HCT116 (cell line): ENCODE measurements around the gene PSME3IP1. TPM values are rescaled to one million over a fixed set of nuclear protein-coding genes. Genes with fewer than 3 reads are reported as not detected.
"Not testable (repeated sequence)": the region's sequence is repeated elsewhere in the genome, so short reads cannot be mapped to it uniquely, and the experiment has no call there.

Experiments
- ATAC-seq: fragments of 200-7000 bp; cut with Tn5 transposase; 2 replicates; pipeline ENCODE4 v1.9.1; 2020; ENCODE audit warnings: mild to moderate bottlenecking, moderate library complexity
- BruUV-seq: library from RNA; stranded (reverse); fragments of 400-500 nt; replicated peaks from 2 replicates; lab custom pipeline; 2021; lab: Mats Ljungman, UMichigan
- CTCF ChIA-PET: fragments of 300-600 bp; sonication (Branson Sonifier 250); formaldehyde crosslinking; loops from one replicate; lab custom pipeline; 2021; ENCODE audit warnings: antibody characterized with exemption; lab: Charles Lee
- POLR2A ChIA-PET: fragments of 300-600, 350-600 bp; sonication (Branson Sonifier 250); formaldehyde crosslinking; loops from one replicate; lab custom pipeline; 2021; ENCODE audit warnings: antibody characterized with exemption; lab: Charles Lee
- RAD21 ChIA-PET, 2 experiments: fragments of 300-600 bp; sonication (Branson Sonifier 250); formaldehyde crosslinking; loops; one replicate each; lab custom pipeline; 2023; ENCODE audit warnings: low total read pairs in 2 of 2; ENCODE audit not compliant: uncharacterized antibody in 2 of 2, unreplicated experiment in 2 of 2, low non-redundant PET in 1 of 2; lab: Charles Lee
- DNase-seq: peaks from one replicate; pipeline ENCODE4 v3.0.0-alpha.2; 2010; ENCODE audit warnings: low read depth, low spot score
- H2AFZ ChIP-seq: fragments of 200-600 bp; shearing (Covaris generic), sonication (generic); 2 replicates; pipeline ENCODE4 v1.6.1; 2017; ENCODE audit warnings: low read depth, mixed run types, mixed read lengths, antibody characterized with exemption, low read length; ENCODE audit not compliant: poor library complexity, severe bottlenecking
- H3K27ac ChIP-seq: 2 replicates; pipeline ENCODE4 v1.5.1; 2012; ENCODE audit warnings: low read depth, low read length
- H3K27me3 ChIP-seq: fragments of 200-600 bp; sonication (generic); 2 replicates; pipeline ENCODE4 v1.6.1; 2016; ENCODE audit warnings: mixed run types, low read length, mixed read lengths; ENCODE audit not compliant: insufficient read depth
- H3K36me3 ChIP-seq, 2 experiments: fragments of 200-500 bp in 1 of 2; fragments of 200-600 bp in 1 of 2; sonication (Bioruptor generic) in 1 of 2; sonication (generic) in 1 of 2; 2 replicates each; pipeline versions ENCODE4 v1.5.1 to v1.6.1; 2014 to 2016; ENCODE audit warnings: low read length in 2 of 2, inconsistent platforms in 1 of 2, mixed read lengths in 1 of 2, mixed run types in 1 of 2; ENCODE audit not compliant: insufficient read depth in 2 of 2, control insufficient read depth in 1 of 2
- H3K4me1 ChIP-seq, 2 experiments: fragments of 200-600 bp in 1 of 2; sonication (generic) in 1 of 2; 2 replicates each; pipeline versions ENCODE4 v1.5.1 to v1.6.1; 2012 to 2017; ENCODE audit warnings: low read length in 2 of 2, inconsistent platforms in 1 of 2, mild to moderate bottlenecking in 1 of 2, mixed read lengths in 1 of 2, mixed run types in 1 of 2, moderate library complexity in 1 of 2; ENCODE audit not compliant: insufficient read depth in 2 of 2, control insufficient read depth in 1 of 2
- H3K4me2 ChIP-seq: fragments of 200-600 bp; sonication (generic); 2 replicates; pipeline ENCODE4 v1.6.1; 2017; ENCODE audit warnings: mixed run types, low read length, mixed read lengths
- H3K4me3 ChIP-seq, 2 experiments: fragments of 200-600 bp in 1 of 2; sonication (generic) in 1 of 2; replicated peaks in 1 of 2; 2 replicates each; pipeline ENCODE4 v1.5.1; 2011 to 2016; ENCODE audit warnings: low read length in 2 of 2, control low read depth in 1 of 2, low read depth in 1 of 2, mild to moderate bottlenecking in 1 of 2, mixed read lengths in 1 of 2, mixed run types in 1 of 2
- H3K79me2 ChIP-seq: fragments of 200-600 bp; sonication (generic); 2 replicates; pipeline ENCODE4 v1.6.1; 2017; ENCODE audit warnings: mild to moderate bottlenecking, mixed run types, low read length, moderate library complexity, mixed read lengths; ENCODE audit not compliant: insufficient read depth
- H3K9ac ChIP-seq: fragments of 200-600 bp; sonication (generic); 2 replicates; pipeline ENCODE4 v1.6.1; 2016; ENCODE audit warnings: low read length, mixed read lengths
- H3K9me2 ChIP-seq: fragments of 200-600 bp; sonication (generic), shearing (Covaris generic); 2 replicates; pipeline ENCODE4 v1.6.1; 2017; ENCODE audit warnings: mixed run types, mild to moderate bottlenecking, moderate library complexity; ENCODE audit not compliant: insufficient read depth
- H3K9me3 ChIP-seq, 2 experiments: fragments of 200-500 bp in 1 of 2; fragments of 200-600 bp in 1 of 2; sonication (Bioruptor generic) in 1 of 2; sonication (generic) in 1 of 2; 2 replicates each; pipeline ENCODE4 v1.6.1; 2014 to 2017; ENCODE audit warnings: low read length in 2 of 2, mixed read lengths in 2 of 2, inconsistent platforms in 1 of 2, low read depth in 1 of 2, mild to moderate bottlenecking in 1 of 2, mixed run types in 1 of 2, moderate library complexity in 1 of 2; ENCODE audit not compliant: control insufficient read depth in 1 of 2, insufficient read depth in 1 of 2
- H4K20me1 ChIP-seq: fragments of 200-600 bp; sonication (generic), shearing (Covaris generic); 2 replicates; pipeline ENCODE4 v1.6.1; 2017; ENCODE audit warnings: mixed run types, mild to moderate bottlenecking, moderate library complexity; ENCODE audit not compliant: insufficient read depth
- CEBPB ChIP-seq: IDR thresholded peaks from 2 replicates; pipeline ENCODE4 v1.6.1; 2012; ENCODE audit warnings: low read depth
- POLR2A ChIP-seq: IDR thresholded peaks from 2 replicates; pipeline ENCODE4 v1.7.0; 2011; ENCODE audit warnings: borderline replicate concordance; ENCODE audit not compliant: insufficient read depth, insufficient read length; ENCODE audit errors: extremely low read depth
- POLR2AphosphoS5 ChIP-seq: IDR thresholded peaks from 2 replicates; pipeline ENCODE4 v1.6.1; 2011; ENCODE audit warnings: mild to moderate bottlenecking, low read depth, low read length, moderate library complexity
- RAD21 ChIP-seq: IDR thresholded peaks from 2 replicates; pipeline ENCODE4 v1.6.1; 2012; ENCODE audit warnings: low read depth, mild to moderate bottlenecking
- SP1 ChIP-seq: IDR thresholded peaks from 2 replicates; pipeline ENCODE4 v1.6.1; 2012; ENCODE audit warnings: low read depth
- SRF ChIP-seq: IDR thresholded peaks from 2 replicates; pipeline ENCODE4 v1.6.1; 2012; ENCODE audit warnings: low read depth
- YY1 ChIP-seq: IDR thresholded peaks from 2 replicates; pipeline ENCODE4 v1.6.1; 2011; ENCODE audit warnings: low read length, low read depth, moderate library complexity, mild to moderate bottlenecking; ENCODE audit not compliant: insufficient replicate concordance; ENCODE audit errors: extremely low read depth
- ZNF274 ChIP-seq: fragments of 200-500 bp; sonication (Bioruptor generic); IDR thresholded peaks from 2 replicates; pipeline ENCODE4 v1.6.1; 2014; ENCODE audit warnings: mild to moderate bottlenecking, low read depth, low read length, inconsistent platforms
- intact Hi-C: fragments of 100-400 bp; cut with micrococcal nuclease; formaldehyde crosslinking; loops from 2 replicates; pipeline ENCODE4 v1.10.0; 2022
- total RNA-seq: library from RNA; stranded (reverse); gene quantifications from one replicate; pipeline ENCODE4 v1.2.1, GENCODE V29; 2021; ENCODE audit not compliant: unreplicated experiment
- TF ChIP-seq, protein P1 (sequence below): IDR thresholded peaks from 2 replicates; pipeline ENCODE4 v1.6.1; 2012

The PSME3IP1 gene
- total RNA-seq, 1 experiment from 2014 or later: 88.5 TPM

- no peaks in the 10 kb centered on the region for H3K9me2 ChIP-seq
- ChIA-PET POLR2A (no interaction called here), CTCF (no interaction called here), RAD21 (no interaction called here)
- H3K27me3 ChIP-seq: no peaks in the 10 kb centered on the region
- BruUV-seq: no TSS peak
- H3K27ac ChIP-seq: no peak overlapping the region
- 0 out of 2 replicates have a peak, but pooled peaks cover 2% of the 10 kb centered on the region for H3K79me2 ChIP-seq
- no peak overlapping the region for H3K9ac ChIP-seq
- TF ChIP-seq POLR2AphosphoS5: no peak
- no peak for TF ChIP-seq RAD21
- TF ChIP-seq, protein P1, sequence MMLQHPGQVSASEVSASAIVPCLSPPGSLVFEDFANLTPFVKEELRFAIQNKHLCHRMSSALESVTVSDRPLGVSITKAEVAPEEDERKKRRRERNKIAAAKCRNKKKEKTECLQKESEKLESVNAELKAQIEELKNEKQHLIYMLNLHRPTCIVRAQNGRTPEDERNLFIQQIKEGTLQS: no peak
- no peak for TF ChIP-seq SP1
- TF ChIP-seq SRF: no peak
- no peak for TF ChIP-seq CEBPB
- DNase-seq (no peak), ATAC-seq (no peak)
- intact Hi-C loops: no loop called here
- no peaks in the 10 kb centered on the region for H3K9me3 ChIP-seq
- H4K20me1 ChIP-seq: no peaks in the 10 kb centered on the region
- no peaks in the 10 kb centered on the region for H3K4me1 ChIP-seq
- H3K36me3 ChIP-seq: peaks cover 10 to 22% of the 10 kb centered on the region in 2 experiments
- H3K4me3 ChIP-seq: no peak overlapping the region
- no peak overlapping the region for H2AFZ ChIP-seq
- no peak overlapping the region for H3K4me2 ChIP-seq
Measured at GRCh38 chr16:57203451-57203850, 17.6 kb upstream of the PSME3IP1 start.

GRCh38 chr16:57202095-57202886, 16.5 kb upstream of the PSME3IP1 start:
- DNase-seq: no peak
- H3K9me2 ChIP-seq: no peaks in the 10 kb centered on the region
- intact Hi-C loops: no loop called here
- no peak overlapping the region for H3K27ac ChIP-seq
- H3K4me2 ChIP-seq: no peak overlapping the region
- no peak for ATAC-seq
- no peaks in the 10 kb centered on the region for H4K20me1 ChIP-seq
- no peaks in the 10 kb centered on the region for H3K9me3 ChIP-seq
- H2AFZ ChIP-seq: no peak overlapping the region
- ChIA-PET CTCF (no interaction called here), RAD21 (no interaction called here), POLR2A (no interaction called here)
- no peaks in the 10 kb centered on the region for H3K4me1 ChIP-seq
- no peak overlapping the region for H3K4me3 ChIP-seq
- peaks cover 5 to 16% of the 10 kb centered on the region in 2 experiments for H3K36me3 ChIP-seq
- H3K9ac ChIP-seq: no peak overlapping the region
- H3K27me3 ChIP-seq: no peaks in the 10 kb centered on the region
- BruUV-seq: no TSS peak
- TF ChIP-seq POLR2A (no peak), YY1 (no peak), ZNF274 (no peak)
- TF ChIP-seq, protein P1: no peak
- peaks cover 10% of the 10 kb centered on the region for H3K79me2 ChIP-seq

DNA sequence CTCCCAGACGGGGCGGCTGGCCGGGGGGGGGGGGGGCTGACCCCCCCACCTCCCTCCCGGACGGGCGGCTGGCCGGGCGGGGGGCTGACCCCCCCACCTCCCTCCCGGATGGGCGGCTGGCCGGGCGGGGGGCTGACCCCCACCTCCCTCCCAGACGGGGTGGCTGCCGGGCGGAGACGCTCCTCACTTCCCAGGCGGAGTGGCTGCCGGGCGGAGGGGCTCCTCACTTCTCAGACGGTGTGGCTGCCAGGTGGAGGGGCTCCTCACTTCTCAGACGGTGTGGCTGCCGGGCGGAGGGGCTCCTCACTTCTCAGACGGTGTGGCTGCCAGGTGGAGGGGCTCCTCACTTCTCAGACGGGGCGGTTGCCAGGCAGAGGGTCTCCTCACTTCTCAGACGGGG, 15.1 kb upstream of the PSME3IP1 start:
- H2AFZ ChIP-seq, ATAC-seq, DNase-seq, H3K27ac ChIP-seq, H3K4me2 ChIP-seq, BruUV-seq, H3K9me3 ChIP-seq, POLR2A ChIA-PET, H3K9me2 ChIP-seq, H4K20me1 ChIP-seq, intact Hi-C loops, H3K4me3 ChIP-seq, H3K4me1 ChIP-seq, CTCF ChIA-PET, H3K27me3 ChIP-seq, RAD21 ChIA-PET, H3K9ac ChIP-seq: not testable (repeated sequence)
- peaks cover 24% of the 10 kb centered on the region for H3K79me2 ChIP-seq
- peaks cover 0 to 10% of the 10 kb centered on the region in 2 experiments; a peak in 2 of 4 replicates for H3K36me3 ChIP-seq
